ENCODE measurements around the gene CATSPERZ. TPM values are rescaled to one million over a fixed set of nuclear protein-coding genes. Genes with fewer than 3 reads are reported as not detected.

Gene CATSPERZ
- total and polyA plus RNA-seq, 7 experiments from 2014 or later: 0.60 TPM; not detected in 6

DNA sequence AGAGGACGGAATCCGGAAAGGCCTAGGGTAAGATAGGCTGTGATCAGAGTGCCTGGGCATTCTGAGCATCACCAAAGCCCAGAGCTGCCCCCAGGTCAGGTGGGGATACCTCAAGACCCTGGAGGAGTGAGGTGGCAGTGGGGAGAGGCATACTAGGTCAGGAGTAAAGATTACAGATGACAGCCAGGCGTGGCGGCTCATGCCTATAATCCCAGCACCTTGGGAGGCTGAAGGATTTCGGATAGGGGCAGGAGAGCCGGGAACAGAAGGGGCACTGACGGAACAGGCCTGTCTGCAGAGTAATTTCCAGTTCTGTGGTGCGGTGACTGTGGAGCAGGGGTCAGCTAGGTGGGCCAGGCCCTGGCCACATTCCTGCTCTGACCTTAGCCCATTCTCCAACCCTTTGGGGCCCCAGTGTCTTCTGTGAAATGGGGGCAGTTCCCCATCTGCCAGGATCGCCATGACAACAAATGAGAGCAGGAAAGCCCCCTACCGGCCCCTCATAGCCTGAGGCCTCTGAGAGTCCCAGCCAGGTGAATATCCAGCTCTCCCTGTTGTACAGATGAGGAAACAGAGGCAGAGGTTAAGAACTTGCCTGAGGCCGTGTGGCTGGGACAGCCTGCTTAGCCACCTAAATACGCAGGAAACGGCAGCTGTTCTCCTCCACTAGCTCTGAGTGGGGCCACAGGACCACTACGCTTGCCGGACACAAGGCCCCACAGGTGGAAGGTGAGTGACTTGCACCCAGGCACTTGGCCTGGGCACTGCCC lies 24.9 kb upstream of the CATSPERZ start:
- no peak for DNase-seq
- no peak for ATAC-seq
- H3K27me3 ChIP-seq (ENCODE audit: control insufficient read depth in 2 of 2, insufficient read depth in 2 of 2, low read length in 2 of 2): no peaks in the 10 kb centered on the region
- Mint-ChIP-seq H3K9me3 (peaks cover 0 to 16% (median 0%) of the 10 kb centered on the region in 11 donors), H3K36me3 (peaks cover 0 to 5% (median 5%) of the 10 kb centered on the region in 5 donors), H3K27me3 (no peaks in the 10 kb centered on the region), H3K27ac (no peak overlapping the region), H3K4me3 (peak overlapping the region in 1 of 10 donors; percentile 56), H3K4me1 (peaks cover 0 to 15% (median 6%) of the 10 kb centered on the region in 7 donors)
- no peak overlapping the region for H3K4me3 ChIP-seq (ENCODE audit: low read length)
- intact Hi-C loops (cut with micrococcal nuclease): no loop called here
- peaks cover 0 to 24% (median 0%) of the 10 kb centered on the region in 3 experiments for H3K36me3 ChIP-seq (ENCODE audit: control insufficient read depth in 2 of 3, insufficient read depth in 3 of 3, low read length in 3 of 3)
- no peaks in the 10 kb centered on the region for H3K4me1 ChIP-seq (ENCODE audit: control insufficient read depth in 2 of 2, insufficient read depth in 2 of 2, low read length in 2 of 2)
- CTCF ChIA-PET: interaction anchor here (1.5 kb wide), 1 partner anchor 25 kb away, joined by 3 read pairs; no protein-coding TSS in a partner anchor
- no peak overlapping the region for H3K27ac ChIP-seq (ENCODE audit: low read depth, low read length)
- POLR2A ChIA-PET: interaction anchor here (1.0 kb wide), 1 partner anchor 9 kb away, joined by 3 read pairs; the partner anchor contains the start of gene BAD
- H3K9me3 ChIP-seq (ENCODE audit: control insufficient read depth in 2 of 3, low read length in 3 of 3): no peaks in the 10 kb centered on the region

DNA sequence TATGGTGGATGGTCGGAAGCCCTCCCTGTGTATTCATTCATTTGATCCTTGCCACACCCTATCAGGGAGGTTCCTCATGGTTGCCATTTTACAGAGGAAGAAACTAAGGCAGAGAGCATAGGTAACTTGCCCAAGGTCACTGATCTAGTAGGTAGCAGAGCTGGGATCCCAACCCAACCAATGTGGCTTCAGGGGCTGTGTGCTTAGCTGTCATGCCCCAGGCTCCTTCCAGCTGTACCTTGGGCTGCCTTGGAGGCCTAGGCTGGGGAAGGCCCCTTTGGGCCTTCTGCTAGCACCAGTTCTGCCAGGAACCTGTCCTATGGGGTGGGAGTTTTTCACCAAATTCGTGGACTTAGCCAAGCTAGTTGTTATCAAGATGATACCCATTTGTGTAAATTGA lies 24.3 kb upstream of the CATSPERZ start:
- Mint-ChIP-seq H3K9me3 (peaks cover 0 to 11% (median 0%) of the 10 kb centered on the region in 11 donors), H3K27me3 (no peaks in the 10 kb centered on the region), H3K27ac (no peak overlapping the region), H3K4me3 (no peak overlapping the region), H3K4me1 (peaks cover 0 to 12% (median 5%) of the 10 kb centered on the region in 7 donors), H3K36me3 (peaks cover 0 to 5% (median 5%) of the 10 kb centered on the region in 5 donors)
- H3K4me1 ChIP-seq (ENCODE audit: control insufficient read depth in 2 of 2, insufficient read depth in 2 of 2, low read length in 2 of 2): no peaks in the 10 kb centered on the region
- intact Hi-C loops (cut with micrococcal nuclease): no loop called here
- H3K27ac ChIP-seq (ENCODE audit: low read depth, low read length): no peak overlapping the region
- DNase-seq: no peak
- H3K36me3 ChIP-seq (ENCODE audit: control insufficient read depth in 2 of 3, insufficient read depth in 3 of 3, low read length in 3 of 3): peaks cover 0 to 24% (median 0%) of the 10 kb centered on the region in 3 experiments
- CTCF ChIA-PET: interaction anchor here (1.5 kb wide), 1 partner anchor 25 kb away, joined by 3 read pairs; no protein-coding TSS in a partner anchor
- no peaks in the 10 kb centered on the region for H3K27me3 ChIP-seq (ENCODE audit: control insufficient read depth in 2 of 2, insufficient read depth in 2 of 2, low read length in 2 of 2)
- POLR2A ChIA-PET: no interaction called here
- H3K9me3 ChIP-seq (ENCODE audit: control insufficient read depth in 2 of 3, low read length in 3 of 3): no peaks in the 10 kb centered on the region
- H3K4me3 ChIP-seq (ENCODE audit: low read length): no peak overlapping the region
- no peak for ATAC-seq

DNA sequence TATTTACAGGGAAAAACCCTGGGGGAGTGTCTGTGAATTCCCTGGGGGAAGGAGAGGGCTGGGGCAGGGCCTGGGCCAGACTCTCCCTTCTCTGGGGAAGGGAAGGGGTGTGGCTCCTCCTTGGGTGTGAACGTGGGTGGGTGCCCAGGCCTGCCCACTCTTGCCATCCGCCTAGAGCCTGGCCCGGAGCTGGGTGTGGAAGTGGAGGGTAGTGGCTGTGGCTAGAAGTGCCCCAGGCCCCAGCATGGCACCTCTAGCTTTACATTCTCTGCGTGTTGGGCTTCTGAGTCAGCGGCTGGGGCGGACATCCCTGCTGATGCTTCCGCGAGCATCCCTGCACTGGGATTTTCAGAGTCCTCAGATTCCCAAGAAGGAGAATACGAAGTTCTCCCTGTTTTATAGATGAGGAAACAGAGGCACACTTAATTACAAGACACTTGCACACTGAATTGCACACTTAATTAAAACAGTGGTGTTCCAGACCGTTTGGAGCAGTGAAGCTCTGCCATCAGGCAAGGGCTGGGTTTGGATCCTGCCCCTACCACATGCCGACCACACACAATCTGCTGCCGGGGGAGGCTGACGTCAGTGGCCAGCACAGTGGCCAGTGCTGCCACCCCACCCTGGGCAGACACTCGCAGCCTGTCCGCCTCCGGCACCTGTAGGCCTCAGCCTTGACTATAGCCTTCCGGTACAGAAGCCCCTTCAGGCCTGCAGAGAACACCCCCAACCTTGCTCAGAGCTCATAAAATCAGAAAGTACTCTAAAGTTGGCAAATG lies 23.3 kb upstream of the CATSPERZ start:
- CTCF ChIA-PET: interaction anchor here (1.4 to 1.5 kb wide), 2 partner anchors 24 to 72 kb away, joined by 3 read pairs; no protein-coding TSS in a partner anchor
- intact Hi-C loops (cut with micrococcal nuclease): no loop called here

DNA sequence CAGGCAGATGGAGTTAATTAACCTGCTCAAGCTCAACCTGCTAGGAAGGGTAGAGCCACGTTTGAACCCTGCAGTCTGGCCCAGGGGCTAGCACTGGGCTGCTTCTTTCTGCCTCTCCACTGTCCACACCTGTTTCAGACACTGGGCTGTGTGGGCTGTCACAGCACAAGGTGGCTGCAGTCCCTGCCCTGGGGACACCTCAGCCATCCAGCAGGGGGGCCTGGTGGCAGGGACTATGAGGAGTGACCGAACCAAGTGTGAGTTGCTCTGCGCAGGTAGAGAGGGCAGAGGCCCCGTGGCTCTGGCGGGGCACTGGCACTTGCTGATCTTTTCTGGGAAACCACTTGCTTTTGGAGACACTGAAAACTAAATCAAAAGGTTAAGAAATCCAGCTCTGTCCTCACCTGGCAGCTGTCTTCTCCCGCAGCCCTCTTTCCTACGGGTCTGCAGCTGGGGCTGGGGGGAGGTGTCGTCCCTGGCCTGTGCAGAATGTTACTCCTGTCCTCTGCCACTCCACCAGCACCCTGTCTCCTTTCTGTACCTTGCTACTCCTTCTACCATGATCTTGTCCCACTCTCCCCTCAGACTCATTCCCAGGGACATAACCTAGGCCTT lies 21.5 kb upstream of the CATSPERZ start:
- intact Hi-C loops (cut with micrococcal nuclease): no loop called here
- ATAC-seq: no peak
- Mint-ChIP-seq H3K27me3 (no peaks in the 10 kb centered on the region), H3K36me3 (peaks cover 0 to 11% (median 5%) of the 10 kb centered on the region in 5 donors), H3K27ac (no peak overlapping the region), H3K9me3 (peaks cover 0 to 2% (median 0%) of the 10 kb centered on the region in 11 donors), H3K4me1 (peaks cover 0 to 13% (median 8%) of the 10 kb centered on the region in 7 donors), H3K4me3 (peak overlapping the region in 1 of 10 donors; percentile 51)
- Histone ChIP-seq H3K36me3 (ENCODE audit: control insufficient read depth in 2 of 3, insufficient read depth in 3 of 3, low read length in 3 of 3) (peaks cover 0 to 26% (median 0%) of the 10 kb centered on the region in 3 experiments), H3K27ac (ENCODE audit: low read depth, low read length) (no peak overlapping the region), H3K9me3 (ENCODE audit: control insufficient read depth in 2 of 3, low read length in 3 of 3) (no peaks in the 10 kb centered on the region), H3K27me3 (ENCODE audit: control insufficient read depth in 2 of 2, insufficient read depth in 2 of 2, low read length in 2 of 2) (no peaks in the 10 kb centered on the region), H3K4me1 (ENCODE audit: control insufficient read depth in 2 of 2, insufficient read depth in 2 of 2, low read length in 2 of 2) (peaks cover 1 to 6% of the 10 kb centered on the region in 2 donors), H3K4me3 (ENCODE audit: low read length) (no peak overlapping the region)
- CTCF ChIA-PET: interaction anchor here (1.4 to 1.6 kb wide), 2 partner anchors 22 to 74 kb away, joined by 3 to 4 read pairs; partner anchors contain the start of gene CATSPERZ
- no peak for DNase-seq
- POLR2A ChIA-PET: interaction anchor here (7.1 kb wide), 1 partner anchor 7 kb away, joined by 104 read pairs; no protein-coding TSS in a partner anchor

More for the DNA sequence above, 23.3 kb upstream of the CATSPERZ start:
- Histone ChIP-seq H3K27ac (ENCODE audit: low read depth, low read length) (no peak overlapping the region), H3K4me3 (ENCODE audit: low read length) (no peak overlapping the region), H3K27me3 (ENCODE audit: control insufficient read depth in 2 of 2, insufficient read depth in 2 of 2, low read length in 2 of 2) (no peaks in the 10 kb centered on the region), H3K36me3 (ENCODE audit: control insufficient read depth in 2 of 3, insufficient read depth in 3 of 3, low read length in 3 of 3) (peaks cover 0 to 21% (median 0%) of the 10 kb centered on the region in 3 experiments), H3K9me3 (ENCODE audit: control insufficient read depth in 2 of 3, low read length in 3 of 3) (no peaks in the 10 kb centered on the region), H3K4me1 (ENCODE audit: control insufficient read depth in 2 of 2, insufficient read depth in 2 of 2, low read length in 2 of 2) (no peaks in the 10 kb centered on the region)
- Mint-ChIP-seq H3K36me3 (peaks cover 0 to 11% (median 5%) of the 10 kb centered on the region in 5 donors), H3K4me3 (no peak overlapping the region), H3K4me1 (peaks cover 0 to 12% (median 5%) of the 10 kb centered on the region in 7 donors), H3K27me3 (no peaks in the 10 kb centered on the region), H3K27ac (no peak overlapping the region), H3K9me3 (peaks cover 0 to 3% (median 0%) of the 10 kb centered on the region in 11 donors)
- ATAC-seq: no peak
- DNase-seq: no peak
- POLR2A ChIA-PET: interaction anchor here (0.6 kb wide), 1 partner anchor 1679 kb away, joined by 3 read pairs; no protein-coding TSS in a partner anchor

DNA sequence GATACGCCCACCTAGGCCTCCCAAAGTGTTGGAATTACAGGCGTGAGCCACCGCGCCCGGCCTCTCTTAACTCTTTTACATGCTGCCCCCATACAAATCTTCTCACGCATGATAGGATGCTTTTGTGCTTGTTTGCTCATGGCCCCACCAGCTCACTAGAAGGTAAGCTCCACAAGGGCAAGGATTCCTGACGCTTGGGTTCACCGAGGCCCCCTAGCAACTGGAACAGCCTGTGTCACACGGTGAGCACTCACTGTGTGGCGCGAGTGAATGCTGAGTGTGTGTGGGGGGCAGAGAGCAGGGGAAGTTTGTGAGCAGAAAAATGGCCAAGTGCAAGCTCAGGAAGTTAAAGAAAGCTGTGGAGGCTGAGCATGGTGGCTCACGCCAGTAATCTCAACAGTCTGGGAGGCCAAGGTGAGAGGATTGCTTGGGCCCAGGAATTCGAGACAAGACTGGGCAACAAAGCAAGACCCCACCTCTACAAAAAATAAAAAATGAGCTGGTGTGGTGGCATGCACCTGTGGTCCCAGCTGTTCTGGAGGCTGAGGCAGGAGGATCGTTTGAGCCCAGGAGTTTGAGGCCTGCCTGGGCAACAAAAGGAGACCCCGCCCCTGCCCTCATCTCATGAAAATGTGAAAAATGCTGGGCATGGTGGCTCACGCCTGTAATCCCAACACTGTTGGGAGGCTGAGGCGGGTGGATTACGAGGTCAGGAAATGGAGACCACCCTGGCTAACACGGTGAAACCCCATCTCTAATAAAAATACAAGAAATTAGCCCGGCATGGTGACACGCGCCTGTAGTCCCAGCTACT lies 18.0 kb upstream of the CATSPERZ start:
- CTCF ChIA-PET: interaction anchor here (0.7 to 2.1 kb wide), 4 partner anchors 10 to 1674 kb away, joined by 3 to 7 read pairs (median 4); no protein-coding TSS in a partner anchor
- Histone ChIP-seq H3K4me3 (ENCODE audit: low read length) (no peak overlapping the region), H3K27me3 (ENCODE audit: control insufficient read depth in 2 of 2, insufficient read depth in 2 of 2, low read length in 2 of 2) (no peaks in the 10 kb centered on the region), H3K36me3 (ENCODE audit: control insufficient read depth in 2 of 3, insufficient read depth in 3 of 3, low read length in 3 of 3) (peaks cover 0 to 16% (median 0%) of the 10 kb centered on the region in 3 experiments), H3K9me3 (ENCODE audit: control insufficient read depth in 2 of 3, low read length in 3 of 3) (no peaks in the 10 kb centered on the region), H3K4me1 (ENCODE audit: control insufficient read depth in 2 of 2, insufficient read depth in 2 of 2, low read length in 2 of 2) (peaks cover 11 to 17% of the 10 kb centered on the region in 2 donors), H3K27ac (ENCODE audit: low read depth, low read length) (no peak overlapping the region)
- POLR2A ChIA-PET: interaction anchor here (1.5 to 7.1 kb wide), 2 partner anchors 11 to 53 kb away, joined by 3 to 104 read pairs; no protein-coding TSS in a partner anchor
- ATAC-seq (no peak), DNase-seq (no peak)
- Mint-ChIP-seq H3K27me3 (no peaks in the 10 kb centered on the region), H3K36me3 (peaks cover 0 to 11% (median 5%) of the 10 kb centered on the region in 5 donors), H3K27ac (peak overlapping the region in 2 of 9 donors; percentile 61 to 77), H3K4me1 (peaks cover 8 to 28% (median 18%) of the 10 kb centered on the region in 7 donors), H3K4me3 (peak overlapping the region in 4 of 10 donors; percentile 5 to 33 (median 18)), H3K9me3 (no peaks in the 10 kb centered on the region)
- intact Hi-C loops (cut with micrococcal nuclease): no loop called here

All from naive thymus-derived CD4-positive, alpha-beta T cell (primary cell).